Stimulated activated CD8-positive, alpha-beta memory T cell treated with anti-CD3 and anti-CD28 coated beads, Interleukin-12 subunit alpha, Interleukin-12 subunit beta, amount 100 ng/mL, for 1 hour (primary cell): Measurements from ENCODE around the gene DNAJC7.

ENCODE experiments used
- DNase-seq: peaks from one replicate; pipeline ENCODE4 v3.0.0-alpha.2; 2020; ENCODE audit warnings: low read depth

The DNAJC7 gene

GRCh38 chr17:41975099-41976083 is 41.8 kb downstream of the DNAJC7 start:
- no peak for DNase-seq

DNA sequence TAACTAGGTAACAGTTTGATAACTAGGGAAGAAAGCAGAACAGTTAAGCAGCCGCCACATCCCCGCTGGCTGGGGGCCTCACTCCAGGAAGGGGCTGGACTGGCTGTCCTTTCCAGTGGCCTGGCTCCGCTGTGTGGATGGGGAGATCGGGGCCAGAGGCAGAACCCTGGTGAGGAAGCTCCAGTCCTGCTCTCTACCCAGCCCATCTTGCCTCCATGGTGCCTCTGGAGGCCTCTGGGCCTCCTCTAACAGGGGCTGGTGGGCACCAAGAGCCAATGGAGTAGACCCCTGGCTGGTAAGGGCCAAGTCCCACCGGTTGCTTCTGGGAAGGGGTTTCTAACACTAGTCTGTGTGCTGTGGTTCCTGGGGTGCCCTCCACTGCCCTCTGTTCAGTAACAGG is 42.6 kb downstream of the DNAJC7 start:
- DNase-seq = no peak

DNA sequence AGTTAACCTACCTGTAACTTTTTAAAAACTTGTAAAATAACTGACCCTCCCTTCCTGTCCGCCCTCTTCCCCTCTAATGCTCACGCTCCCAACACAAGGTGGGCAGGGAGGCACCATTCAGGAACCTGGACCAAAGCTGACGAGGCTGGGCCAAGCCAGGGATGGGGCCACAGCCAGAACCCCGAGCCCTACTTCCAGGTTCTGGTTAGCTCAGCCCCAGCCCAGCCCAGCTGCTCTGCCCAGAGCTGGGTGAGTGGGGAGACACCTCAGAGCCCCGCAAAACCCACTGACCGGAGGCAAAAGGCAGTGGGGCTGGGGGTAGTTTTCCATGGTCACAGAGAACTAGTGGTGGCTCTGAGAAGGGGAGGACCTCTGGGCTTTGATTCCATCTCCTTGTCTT is 43.2 kb downstream of the DNAJC7 start:
- DNase-seq = no peak

DNA sequence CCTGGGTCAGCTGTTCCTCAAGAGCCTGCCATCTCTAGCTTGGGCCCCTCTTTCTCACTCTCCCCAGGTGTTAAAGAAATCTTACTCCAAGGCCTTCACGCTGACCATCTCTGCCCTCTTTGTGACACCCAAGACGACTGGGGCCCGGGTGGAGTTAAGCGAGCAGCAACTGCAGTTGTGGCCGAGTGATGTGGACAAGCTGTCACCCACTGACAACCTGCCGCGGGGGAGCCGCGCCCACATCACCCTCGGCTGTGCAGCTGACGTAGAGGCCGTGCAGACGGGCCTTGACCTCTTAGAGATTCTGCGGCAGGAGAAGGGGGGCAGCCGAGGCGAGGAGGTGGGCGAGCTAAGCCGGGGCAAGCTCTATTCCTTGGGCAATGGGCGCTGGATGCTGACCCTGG is 43.8 kb downstream of the DNAJC7 start:
- no peak for DNase-seq

DNA sequence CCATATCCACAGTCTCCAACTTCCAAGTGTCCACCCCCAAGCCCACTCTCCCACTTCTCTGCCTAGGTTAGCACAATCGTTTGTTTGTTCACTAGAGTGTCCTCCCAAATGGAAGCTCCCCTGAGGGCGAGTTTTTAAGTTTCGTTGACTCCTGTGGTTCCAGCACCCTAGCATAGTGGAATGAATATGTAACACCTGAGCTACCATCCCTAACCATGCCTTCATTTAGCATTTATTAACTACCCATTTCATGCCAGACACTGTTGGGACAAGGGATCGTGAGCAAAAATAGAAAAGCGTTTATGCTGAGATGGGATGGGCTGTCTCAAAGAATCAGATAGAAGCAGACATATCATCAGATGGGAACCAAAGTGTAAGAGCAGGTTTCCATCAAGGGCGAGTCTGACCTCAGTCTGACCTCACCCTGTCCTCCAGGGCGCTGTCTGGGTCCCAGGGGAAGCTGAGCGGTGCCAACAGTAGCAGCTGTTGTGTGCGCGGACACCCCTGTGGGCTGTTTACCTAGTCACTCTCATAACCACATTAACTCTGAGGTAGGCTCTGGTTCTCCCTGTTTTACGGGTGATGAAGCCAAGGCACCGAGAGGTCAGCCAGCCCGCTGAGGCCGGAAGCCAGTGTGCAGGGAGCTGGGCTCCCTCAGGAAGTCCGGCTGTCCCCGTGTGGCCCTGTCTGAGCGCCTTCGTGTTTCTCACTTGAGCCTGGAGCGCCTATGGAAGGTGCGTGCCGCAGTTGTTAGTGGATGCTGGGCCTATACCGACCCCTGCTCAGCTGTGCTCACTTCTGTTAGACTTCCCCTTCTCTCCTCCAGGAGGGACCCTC is 44.5 kb downstream of the DNAJC7 start:
- no peak for DNase-seq

DNA sequence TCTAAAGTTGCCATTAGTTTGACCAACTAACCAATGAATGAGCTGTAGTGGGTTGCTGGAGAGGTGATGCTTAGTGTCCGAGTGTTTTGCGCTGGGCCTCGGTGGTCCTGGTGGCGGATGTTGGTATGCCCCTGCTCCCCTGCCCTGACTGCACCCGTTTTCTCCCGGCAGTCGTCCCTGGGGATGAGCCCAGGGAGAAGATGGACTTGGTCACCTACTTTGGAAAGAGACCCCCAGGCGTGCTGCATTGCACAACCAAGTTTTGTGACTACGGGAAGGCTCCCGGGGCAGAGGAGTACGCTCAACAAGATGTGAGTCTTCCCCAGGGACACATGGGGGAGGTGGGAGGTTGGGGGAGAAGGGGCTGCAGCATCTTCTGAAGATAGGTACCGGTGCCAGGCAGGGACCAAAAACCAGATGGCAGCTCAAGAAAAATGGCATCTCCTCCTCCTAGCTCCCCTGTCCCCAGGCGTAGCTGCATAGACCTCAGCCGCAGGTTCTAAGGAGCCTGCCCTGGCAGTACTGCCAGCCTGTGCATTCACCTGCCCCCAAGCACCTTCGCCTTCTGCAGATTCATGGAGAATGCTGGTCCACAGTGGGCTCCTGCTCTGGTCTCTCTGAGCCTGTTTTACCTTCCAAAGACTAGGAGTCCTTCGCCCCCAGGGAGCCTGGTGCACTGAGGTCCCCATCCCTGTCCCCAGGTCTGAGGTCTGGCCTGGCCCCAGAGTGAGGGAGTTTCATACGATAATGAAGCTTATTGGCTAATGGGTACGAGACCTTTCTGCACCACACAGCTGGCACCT is 45.3 kb downstream of the DNAJC7 start:
- DNase-seq = no peak

DNA sequence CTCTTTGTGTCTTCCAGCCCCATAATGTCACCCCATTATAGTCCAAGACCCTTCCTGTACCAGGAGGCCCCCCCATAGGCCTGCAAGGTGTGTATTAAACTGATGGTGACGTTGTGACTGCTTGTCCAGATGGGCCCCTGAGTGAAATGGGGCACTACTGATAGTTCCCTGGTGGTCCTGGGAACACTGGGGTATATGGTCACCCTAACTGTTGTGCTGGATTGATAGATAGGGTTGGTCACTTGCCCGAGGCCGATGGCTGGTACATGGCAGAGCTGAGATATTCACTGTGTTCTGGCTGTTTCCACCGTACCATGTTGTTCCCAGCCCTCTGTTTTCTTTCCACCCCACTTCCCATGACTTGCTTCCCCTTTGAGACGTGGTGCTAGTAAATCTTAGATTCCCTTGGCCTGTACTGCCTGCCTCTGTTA is 46.3 kb downstream of the DNAJC7 start:
- no peak for DNase-seq

DNA sequence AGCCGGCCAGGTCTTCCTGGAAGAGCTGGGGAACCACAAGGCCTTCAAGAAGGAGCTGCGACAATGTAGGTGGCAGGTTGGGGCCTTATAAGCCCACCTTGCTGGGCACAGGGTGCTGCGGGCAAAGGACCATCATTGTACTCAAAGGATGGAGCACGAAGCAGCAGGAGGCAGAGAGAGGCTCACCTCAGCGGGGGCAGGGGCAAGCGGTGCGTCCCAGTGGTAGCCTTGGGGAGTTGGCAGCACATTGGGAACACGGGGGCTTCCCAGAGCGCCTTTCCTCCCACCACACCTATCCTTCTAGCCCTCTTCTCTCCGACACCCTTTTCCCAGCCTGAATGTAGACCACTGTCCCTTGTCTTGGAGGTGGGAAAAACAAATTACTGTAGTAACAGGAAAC is 48.6 kb downstream of the DNAJC7 start:
- DNase-seq = no peak

- no peak for DNase-seq
Measured at GRCh38 chr17:41967921-41968578, 49.2 kb downstream of the DNAJC7 start.

GRCh38 chr17:41967141-41967920 is 49.9 kb downstream of the DNAJC7 start:
- DNase-seq = no peak

GRCh38 chr17:41966463-41967140 is 50.6 kb downstream of the DNAJC7 start, which contains the start of gene CNP:
Gene CNP (plus strand): TSS chr17:41966795. CDS start chr17:41966885, 90 bp downstream.
- peak; percentile 85 for DNase-seq

GRCh38 chr17:41965694-41966462 is 51.4 kb downstream of the DNAJC7 start:
- DNase-seq = peak; percentile 56

GRCh38 chr17:41962768-41963434 is 54.3 kb downstream of the DNAJC7 start:
- peak; percentile 49 for DNase-seq

- DNase-seq = no peak
Measured at GRCh38 chr17:41962111-41962510, 55.1 kb downstream of the DNAJC7 start.

DNA sequence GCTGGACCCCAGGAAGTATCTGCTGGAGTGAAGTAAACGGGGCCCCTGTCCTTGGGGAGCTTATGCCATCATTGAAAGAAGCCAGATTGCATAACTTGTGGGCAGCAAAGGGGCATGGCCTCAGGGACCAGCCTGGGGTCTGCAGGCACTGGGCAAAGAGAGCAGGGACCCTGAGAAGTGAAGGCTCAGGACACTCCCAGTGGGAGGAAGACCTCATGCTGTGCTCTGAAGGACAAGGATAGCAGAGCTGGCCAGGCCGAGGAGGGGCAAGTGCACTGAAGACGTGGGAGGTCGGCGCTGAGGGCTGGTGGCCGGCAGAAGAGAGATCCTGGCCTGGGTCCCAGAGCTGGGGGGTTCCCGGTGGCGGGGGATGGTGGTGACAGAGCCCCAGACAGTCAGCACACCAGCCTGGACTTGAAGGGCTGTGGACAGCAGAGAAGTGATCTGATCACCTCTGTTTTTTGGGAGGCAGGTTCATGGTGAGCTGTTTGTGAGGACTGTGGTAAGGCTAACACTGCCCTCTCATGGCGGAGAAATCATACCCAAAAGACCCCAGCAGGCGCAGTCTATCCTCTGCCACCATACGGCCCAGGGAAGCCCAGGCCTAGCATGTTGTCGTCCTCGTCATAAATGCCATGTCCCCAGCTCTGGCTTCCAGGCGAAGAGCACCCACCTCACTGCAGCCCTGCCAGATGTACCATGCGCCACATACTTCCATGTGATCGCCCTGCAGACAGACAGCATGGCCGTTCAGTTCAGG is 57.7 kb downstream of the DNAJC7 start:
- DNase-seq = no peak

GRCh38 chr17:41959030-41959335 is 58.3 kb downstream of the DNAJC7 start:
- no peak for DNase-seq

GRCh38 chr17:41957869-41958439 is 59.3 kb downstream of the DNAJC7 start:
- DNase-seq = no peak
